Measurements from ENCODE around the gene TMEFF1. TPM values are rescaled to one million over a fixed set of nuclear protein-coding genes. Genes with fewer than 3 reads are reported as not detected.

Gene TMEFF1
- total and polyA plus RNA-seq, 2 of the 8 experiments (the other 6 are each of a cell fraction or from before 2014, with no cell fraction given), result 13.5 to 68.2 TPM

DNA sequence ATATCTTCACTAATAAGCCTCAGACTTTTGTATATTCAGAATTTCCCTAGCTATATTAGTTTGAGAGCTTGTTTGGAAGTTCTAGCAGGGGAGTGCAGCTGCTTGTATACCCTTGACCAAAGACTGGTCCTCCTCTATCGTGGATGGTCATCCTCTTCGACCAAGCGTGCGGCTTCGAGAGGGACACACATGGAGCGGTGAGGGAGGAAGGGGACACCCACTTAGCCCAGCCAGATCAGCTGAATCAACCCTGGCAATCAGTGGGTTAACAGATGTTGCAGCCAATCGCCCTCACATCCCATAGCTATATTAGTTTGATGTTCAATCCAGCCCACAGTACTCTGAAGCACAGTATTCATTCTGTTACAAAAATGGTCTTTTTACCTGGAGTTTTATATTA, 108.1 kb downstream of the TMEFF1 start:
- FAIRE-seq (no peak), DNase-seq (ENCODE audit: low read depth in 1 of 2, low spot score in 2 of 2) (no peak)
- Histone ChIP-seq H3K4ac (replicated peaks; ENCODE audit: insufficient read length, low read depth, low read length) (no peak overlapping the region), H4K20me1 (replicated peaks in 1 of 2; ENCODE audit: control insufficient read depth in 1 of 2, insufficient read depth in 2 of 2, low read length in 2 of 2) (peaks cover under 1 to 2% of the 10 kb centered on the region in 2 experiments), H3K56ac (replicated peaks; ENCODE audit: insufficient read length, low read depth, low read length) (no peak overlapping the region), H2AFZ (ENCODE audit: low read length) (no peak overlapping the region), H3K14ac (ENCODE audit: insufficient read length) (no peak overlapping the region), H4K5ac (ENCODE audit: insufficient read length, low read depth, low read length) (no peak overlapping the region), H3K4me2 (ENCODE audit: insufficient read depth in 1 of 2, low read depth in 2 of 2, low read length in 2 of 2) (no peak overlapping the region), H3K4me3 (ENCODE audit: extremely low read depth in 1 of 4, insufficient read depth in 2 of 4, low read depth in 3 of 4, low read length in 4 of 4) (no peak overlapping the region), H3K9me3 (ENCODE audit: insufficient read depth in 2 of 2, low read depth in 1 of 2, low read length in 1 of 2) (no peaks in the 10 kb centered on the region), H3K23ac (ENCODE audit: insufficient read length) (no peak overlapping the region), H3K36me3 (ENCODE audit: control insufficient read depth in 2 of 4, insufficient read depth in 4 of 4, low read length in 3 of 4) (peaks cover 9 to 69% (median 26%) of the 10 kb centered on the region in 4 experiments; a peak in 7 of 8 replicates), H2BK12ac (ENCODE audit: low read depth, low read length) (no peak overlapping the region), H2BK15ac (ENCODE audit: low read length) (no peak overlapping the region), H2BK120ac (replicated peaks; ENCODE audit: low read depth, low read length) (no peak overlapping the region), H2BK5ac (ENCODE audit: low read depth, low read length) (no peak overlapping the region), H3K27ac (ENCODE audit: low read depth, low read length) (no peak overlapping the region), H2AK5ac (ENCODE audit: low read depth, low read length) (no peak overlapping the region), H4K8ac (ENCODE audit: extremely low read depth, insufficient read depth, low read length) (no peak overlapping the region), H3K27me3 (replicated peaks in 1 of 4; ENCODE audit: control insufficient read depth in 3 of 4, extremely low read depth in 1 of 4, insufficient read depth in 3 of 4, low read length in 3 of 4) (no peaks in the 10 kb centered on the region), H2BK20ac (ENCODE audit: low read length) (no peak overlapping the region), H3K23me2 (ENCODE audit: low read depth, low read length) (no peaks in the 10 kb centered on the region), H3K18ac (ENCODE audit: extremely low read depth, low read length) (no peak overlapping the region), H3K79me1 (ENCODE audit: low read depth, low read length) (no peaks in the 10 kb centered on the region), H3K4me1 (replicated peaks in 1 of 4; ENCODE audit: control insufficient read depth in 3 of 4, insufficient read depth in 4 of 4, low read length in 3 of 4) (no peaks in the 10 kb centered on the region), H3K79me2 (ENCODE audit: control insufficient read depth in 1 of 2, insufficient read depth in 2 of 2, low read length in 2 of 2) (no peaks in the 10 kb centered on the region), H3K9ac (replicated peaks in 1 of 4; ENCODE audit: extremely low read depth in 1 of 4, low read depth in 3 of 4, low read length in 3 of 4) (no peak overlapping the region), H4K91ac (replicated peaks; ENCODE audit: insufficient read length, low read length) (no peak overlapping the region)
- TF ChIP-seq HDAC6 (IDR thresholded peaks at IDR 0.05; ENCODE audit: low read depth, low read length) (no peak), JUN (IDR thresholded peaks at IDR 0.05; ENCODE audit: low read depth, low read length) (no peak), CREB1 (IDR thresholded peaks at IDR 0.05) (no peak), RXRA (IDR thresholded peaks at IDR 0.05; ENCODE audit: insufficient read depth, low read depth, low read length) (no peak), GABPA (IDR thresholded peaks at IDR 0.05; ENCODE audit: borderline replicate concordance, insufficient read depth, low read length) (no peak), PHF8 (conservative IDR thresholded peaks at IDR 0.05; ENCODE audit: low read depth, low read length) (no peak), SUZ12 (IDR thresholded peaks at IDR 0.05; ENCODE audit: low read length) (no peak), CBX5 (IDR thresholded peaks at IDR 0.05; ENCODE audit: low read depth, low read length) (no peak)
- CTCF ChIA-PET (ENCODE audit: partially characterized antibody), result interaction anchor here (0.7 to 1.3 kb wide), 4 partner anchors 10 to 20 kb away, joined by 3 to 4 read pairs (median 4); no protein-coding TSS in a partner anchor
- POLR2A ChIA-PET (ENCODE audit: partially characterized antibody), result interaction anchor here (0.6 kb wide), 1 partner anchor 11 kb away, joined by 3 read pairs; no protein-coding TSS in a partner anchor
- WGBS, 2 experiments (ENCODE audit: extremely low coverage in 1 of 2, insufficient coverage in 1 of 2, insufficient read length in 1 of 2, insufficient replicate concordance in 2 of 2, low coverage in 1 of 2, low lambda C conversion rate in 2 of 2, missing lambda C conversion rate in 1 of 2), result 96% methylated on average over 7 of the region's 7 CpGs; no CpG with 5 or more reads in 1 of the 2 experiments
